ENCODE data around the gene LRRC17. TPM values are rescaled to one million over a fixed set of nuclear protein-coding genes. Genes with fewer than 3 reads are reported as not detected.
"Not testable (repeated sequence)": the region's sequence is repeated elsewhere in the genome, so short reads cannot be mapped to it uniquely, and the experiment has no call there.

The LRRC17 gene
- polyA plus RNA-seq, 1 donor, result 73.0 TPM

DNA sequence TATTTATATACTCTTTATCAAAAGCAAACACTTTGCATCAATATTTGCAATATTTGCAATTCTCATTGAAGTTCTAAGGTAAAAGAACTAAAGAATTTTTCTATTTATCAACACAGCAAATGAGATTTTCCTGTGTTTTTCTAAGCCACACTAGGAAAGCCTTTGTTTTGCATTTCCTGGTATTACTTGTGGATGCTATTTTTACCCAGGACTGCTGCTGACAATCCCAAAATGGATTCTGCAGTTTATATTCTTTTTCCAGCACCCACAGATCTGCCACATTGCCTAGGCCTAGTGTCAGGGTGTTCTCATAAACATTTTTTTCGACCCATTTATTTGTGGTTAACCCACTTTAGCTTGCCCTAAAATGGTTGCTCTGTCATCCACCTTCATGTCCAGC is 25.9 kb downstream of the LRRC17 start:
- no peak for DNase-seq

DNA sequence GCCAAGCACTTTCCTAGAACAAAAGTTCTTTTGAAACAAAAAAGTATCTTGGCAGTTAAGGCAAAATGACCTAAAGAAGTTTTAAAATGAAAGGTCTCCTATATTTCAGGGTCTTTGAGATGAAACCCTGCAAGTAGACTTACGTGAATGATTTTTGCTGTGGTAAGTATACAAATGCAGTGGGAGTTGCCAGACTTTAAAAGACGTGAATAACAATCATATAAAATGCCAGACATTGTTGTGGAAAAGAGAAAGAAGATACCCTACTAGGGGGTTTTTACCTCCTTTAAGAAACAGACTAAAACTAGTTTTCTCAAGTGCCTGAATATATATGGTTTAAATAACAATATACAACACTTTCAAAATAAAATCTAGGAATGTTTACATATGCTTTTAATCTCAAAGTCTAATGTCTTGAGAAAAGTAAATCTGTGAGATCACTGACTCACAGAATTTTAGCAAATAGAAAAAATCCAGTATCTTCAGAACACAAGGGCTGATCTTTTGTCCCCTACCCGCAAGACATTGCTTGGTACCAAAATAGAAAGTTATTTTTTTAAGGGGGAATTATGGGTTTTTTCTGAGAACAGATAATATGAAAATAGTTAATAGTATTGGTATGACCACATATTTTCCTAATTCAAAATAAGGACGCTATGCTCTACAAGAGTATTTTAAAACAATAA is 29.5 kb downstream of the LRRC17 start:
- DNase-seq, result no peak

DNA sequence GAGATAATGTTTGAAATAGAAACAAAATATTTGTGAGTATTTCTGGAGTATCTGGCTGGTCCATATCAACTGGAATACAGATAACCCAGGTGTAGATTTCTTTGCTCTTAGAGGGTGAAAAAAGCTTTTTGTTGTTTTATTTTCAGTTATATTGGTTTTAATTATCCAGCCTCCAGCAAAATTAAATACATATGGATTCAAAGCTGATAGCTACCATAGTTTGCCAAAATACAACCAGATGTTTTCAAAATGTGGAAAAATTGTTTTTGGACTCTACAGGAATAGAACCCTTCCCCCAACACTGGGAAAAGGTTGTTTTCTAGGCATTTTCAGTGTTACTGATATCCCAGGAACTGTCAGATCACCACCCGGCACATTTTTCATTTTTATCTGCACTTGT is 30.1 kb downstream of the LRRC17 start:
- no peak for DNase-seq

DNA sequence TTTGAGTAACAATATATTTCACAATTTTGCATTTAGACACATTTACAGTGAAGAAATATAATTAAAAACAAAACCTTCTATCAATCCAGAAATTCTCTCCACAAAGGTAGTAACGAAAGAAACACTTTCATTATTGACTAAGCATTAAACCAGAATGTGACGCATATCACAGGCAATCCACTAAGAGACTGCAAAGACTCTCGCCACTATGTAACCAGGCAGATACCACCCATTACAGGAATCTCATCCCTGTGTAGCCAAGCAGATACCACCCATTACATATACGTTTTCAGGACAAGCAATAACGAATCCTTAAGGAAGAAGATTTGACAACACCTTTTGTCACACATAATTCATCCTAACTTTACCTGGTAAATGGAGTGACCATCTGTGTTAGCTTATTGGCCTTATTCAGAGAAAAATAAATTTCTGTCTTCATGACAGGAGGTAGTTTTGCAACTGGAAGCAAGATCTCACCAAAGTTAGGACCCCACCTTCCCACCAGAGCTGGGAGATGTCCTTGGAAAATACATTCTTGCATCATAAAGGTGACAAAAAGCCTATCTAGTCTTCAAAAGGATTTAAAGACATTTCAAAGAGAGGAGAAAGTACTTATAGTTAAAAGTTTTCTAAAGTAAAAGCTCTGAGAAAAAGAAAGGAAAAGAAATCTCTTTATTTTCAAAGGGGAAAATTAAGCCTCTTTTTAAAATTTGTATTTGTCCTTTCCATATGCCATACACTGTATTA is 30.8 kb downstream of the LRRC17 start:
- DNase-seq, result no peak

DNA sequence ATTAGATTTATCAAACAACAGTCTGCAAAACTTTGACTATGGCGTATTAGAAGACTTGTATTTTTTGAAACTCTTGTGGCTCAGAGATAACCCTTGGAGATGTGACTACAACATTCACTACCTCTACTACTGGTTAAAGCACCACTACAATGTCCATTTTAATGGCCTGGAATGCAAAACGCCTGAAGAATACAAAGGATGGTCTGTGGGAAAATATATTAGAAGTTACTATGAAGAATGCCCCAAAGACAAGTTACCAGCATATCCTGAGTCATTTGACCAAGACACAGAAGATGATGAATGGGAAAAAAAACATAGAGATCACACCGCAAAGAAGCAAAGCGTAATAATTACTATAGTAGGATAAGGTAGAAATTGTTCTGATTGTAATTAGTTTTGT is 31.4 kb downstream of the LRRC17 start:
- DNase-seq, result no peak

DNA sequence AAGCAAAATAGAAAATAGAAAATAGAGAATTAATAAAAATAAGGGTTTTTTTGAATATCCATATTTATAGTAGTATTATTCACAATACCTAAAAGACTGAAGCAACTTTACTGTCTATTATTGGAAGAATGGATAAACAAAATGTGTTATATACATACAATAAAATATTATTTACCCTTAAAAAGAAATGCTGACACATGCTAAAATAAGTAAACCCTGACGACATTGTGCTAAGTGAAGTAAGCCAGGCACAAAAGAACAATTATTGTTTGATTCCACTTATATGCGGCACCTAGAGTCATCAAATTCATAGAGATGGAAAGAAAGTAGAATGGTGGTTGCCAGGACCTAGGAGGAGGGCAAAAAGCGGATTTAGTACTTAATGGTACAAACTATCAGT is 39.0 kb downstream of the LRRC17 start:
- DNase-seq, result no peak

DNA sequence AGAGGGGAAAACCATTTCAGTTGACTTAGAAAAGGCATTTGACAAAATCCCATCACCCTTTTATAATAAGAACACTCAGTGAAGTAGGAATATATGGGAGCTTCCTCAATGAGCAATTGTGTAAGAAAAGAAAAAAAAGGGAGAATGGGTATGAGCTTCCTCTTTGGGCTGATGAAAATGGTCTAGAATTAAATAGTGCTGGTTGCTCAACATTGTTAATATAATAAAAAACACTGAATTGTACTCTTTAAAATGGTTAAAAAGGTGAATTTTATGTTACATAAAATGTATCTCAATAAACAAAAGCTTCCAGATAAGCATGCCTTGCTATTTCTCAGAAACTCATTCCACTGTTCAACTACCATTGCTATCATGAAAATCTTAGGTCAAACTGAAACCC is 40.6 kb downstream of the LRRC17 start:
- DNase-seq, result no peak

DNA sequence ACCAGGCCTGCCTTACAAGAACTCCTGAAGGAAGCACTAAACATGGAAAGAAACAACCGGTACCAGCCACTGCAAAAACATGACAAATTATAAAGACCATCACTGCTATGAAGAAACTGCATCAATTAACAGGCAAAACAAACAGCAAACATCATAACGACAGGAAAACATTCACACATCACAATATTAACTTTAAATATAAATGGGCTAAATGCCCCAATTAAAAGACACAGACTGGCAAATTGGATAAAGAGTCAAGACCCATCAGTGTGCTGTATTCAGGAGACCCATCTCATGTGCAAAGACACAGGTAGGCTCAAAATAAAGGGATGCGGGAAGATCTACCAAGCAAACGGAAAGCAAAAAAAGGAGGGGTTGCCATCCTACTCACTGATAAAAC is 41.6 kb downstream of the LRRC17 start:
- not testable (repeated sequence) for DNase-seq

DNA sequence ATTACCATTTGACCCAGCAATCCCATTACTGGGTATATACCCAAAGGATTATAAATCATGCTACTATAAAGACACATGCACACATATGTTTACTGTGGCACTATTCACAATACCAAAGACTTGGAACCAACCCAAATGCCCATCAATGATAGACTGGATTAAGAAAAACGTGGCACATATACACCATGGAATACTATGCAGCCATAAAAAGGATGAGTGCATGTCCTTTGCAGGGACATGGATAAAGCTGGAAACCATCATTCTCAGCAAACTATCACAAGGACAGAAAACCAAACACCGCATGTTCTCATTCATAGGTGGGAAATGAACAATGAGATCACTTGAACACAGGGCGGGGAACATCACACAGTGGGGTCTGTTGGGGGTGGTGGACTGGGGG is 45.2 kb downstream of the LRRC17 start:
- DNase-seq, result not testable (repeated sequence)

DNA sequence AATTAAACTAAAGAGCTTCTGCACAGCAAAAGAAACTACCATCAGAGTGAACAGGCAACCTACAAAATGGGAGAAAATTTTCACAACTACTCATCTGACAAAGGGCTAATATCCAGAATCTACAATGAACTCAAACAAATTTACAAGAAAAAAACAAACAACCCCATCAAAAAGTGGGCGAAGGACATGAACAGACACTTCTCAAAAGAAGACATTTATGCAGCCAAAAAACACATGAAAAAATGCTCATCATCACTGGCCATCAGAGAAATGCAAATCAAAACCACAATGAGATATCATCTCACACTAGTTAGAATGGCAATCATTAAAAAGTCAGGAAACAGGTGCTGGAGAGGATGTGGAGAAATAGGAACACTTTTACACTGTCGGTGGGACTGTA is 49.2 kb downstream of the LRRC17 start:
- not testable (repeated sequence) for DNase-seq

DNA sequence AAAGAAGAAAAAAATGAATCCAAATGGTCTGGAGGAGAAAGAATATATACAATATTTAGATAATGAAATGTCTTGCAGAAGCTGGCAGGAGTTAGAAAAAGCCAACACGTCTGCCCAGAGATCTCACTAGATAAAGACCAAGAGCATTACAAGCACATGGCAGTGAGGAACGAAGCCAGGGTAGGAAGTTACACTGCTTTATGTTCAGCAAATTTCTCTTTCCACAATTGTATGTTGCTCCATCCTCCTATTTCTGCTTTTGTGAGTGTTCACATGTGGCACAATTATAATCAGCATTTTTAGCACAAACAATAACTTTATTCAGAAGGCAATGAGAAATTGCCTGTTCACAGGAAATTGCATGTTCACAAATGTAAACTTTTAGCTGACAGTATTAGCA is 53.7 kb downstream of the LRRC17 start:
- DNase-seq, result no peak

DNA sequence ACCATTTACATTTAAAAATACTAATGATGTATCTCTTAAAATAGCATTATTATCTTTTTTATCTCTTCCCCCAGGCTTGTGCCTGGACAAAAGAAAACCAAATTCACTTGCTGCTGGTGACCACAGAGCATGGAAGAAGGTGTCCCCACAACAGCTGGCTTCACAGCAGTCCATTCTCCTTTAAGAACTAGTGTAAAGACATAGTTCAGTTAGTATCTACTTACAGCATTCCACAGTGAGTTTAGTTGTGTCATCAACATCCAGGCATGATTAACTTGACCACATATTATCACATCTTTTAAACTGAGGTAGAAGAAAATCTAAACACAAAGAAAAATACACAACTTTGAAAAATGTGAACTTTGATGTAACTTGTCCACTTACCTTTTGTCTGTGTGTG is 55.0 kb downstream of the LRRC17 start:
- DNase-seq, result no peak

DNA sequence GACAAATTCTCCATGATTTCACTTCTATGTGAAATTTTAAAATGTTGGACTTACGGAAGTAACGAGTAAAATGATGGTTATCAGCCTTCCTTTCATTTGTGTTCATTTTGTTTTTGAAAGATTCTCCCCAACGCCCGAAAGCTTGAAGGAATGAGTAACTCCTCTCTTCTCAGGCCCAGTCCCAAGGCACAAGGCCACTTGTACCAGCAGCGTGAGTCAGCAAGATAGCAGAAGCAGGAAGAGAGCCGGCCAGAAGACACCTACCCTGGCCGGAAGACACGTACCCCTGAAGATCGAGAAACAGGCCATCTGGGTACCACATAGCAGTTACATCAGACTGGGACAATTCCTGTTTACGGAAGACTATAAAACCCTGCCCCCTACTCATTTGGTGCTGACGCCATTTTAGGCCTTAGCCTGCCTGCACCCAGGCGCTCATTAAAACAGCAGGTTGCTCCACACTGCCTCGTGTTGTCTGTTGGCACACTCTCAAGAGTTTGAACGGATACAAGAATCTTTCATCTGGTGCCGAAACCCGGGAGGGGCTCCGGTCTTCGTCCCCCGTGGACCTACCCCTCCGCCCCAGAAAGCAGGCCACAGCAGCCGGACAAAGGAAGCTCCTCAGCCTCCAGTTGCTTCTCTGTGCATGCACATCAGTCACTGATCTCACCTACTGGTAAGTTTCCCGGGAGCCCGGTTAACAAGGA is 60.4 kb downstream of the LRRC17 start:
- no peak for DNase-seq

DNA sequence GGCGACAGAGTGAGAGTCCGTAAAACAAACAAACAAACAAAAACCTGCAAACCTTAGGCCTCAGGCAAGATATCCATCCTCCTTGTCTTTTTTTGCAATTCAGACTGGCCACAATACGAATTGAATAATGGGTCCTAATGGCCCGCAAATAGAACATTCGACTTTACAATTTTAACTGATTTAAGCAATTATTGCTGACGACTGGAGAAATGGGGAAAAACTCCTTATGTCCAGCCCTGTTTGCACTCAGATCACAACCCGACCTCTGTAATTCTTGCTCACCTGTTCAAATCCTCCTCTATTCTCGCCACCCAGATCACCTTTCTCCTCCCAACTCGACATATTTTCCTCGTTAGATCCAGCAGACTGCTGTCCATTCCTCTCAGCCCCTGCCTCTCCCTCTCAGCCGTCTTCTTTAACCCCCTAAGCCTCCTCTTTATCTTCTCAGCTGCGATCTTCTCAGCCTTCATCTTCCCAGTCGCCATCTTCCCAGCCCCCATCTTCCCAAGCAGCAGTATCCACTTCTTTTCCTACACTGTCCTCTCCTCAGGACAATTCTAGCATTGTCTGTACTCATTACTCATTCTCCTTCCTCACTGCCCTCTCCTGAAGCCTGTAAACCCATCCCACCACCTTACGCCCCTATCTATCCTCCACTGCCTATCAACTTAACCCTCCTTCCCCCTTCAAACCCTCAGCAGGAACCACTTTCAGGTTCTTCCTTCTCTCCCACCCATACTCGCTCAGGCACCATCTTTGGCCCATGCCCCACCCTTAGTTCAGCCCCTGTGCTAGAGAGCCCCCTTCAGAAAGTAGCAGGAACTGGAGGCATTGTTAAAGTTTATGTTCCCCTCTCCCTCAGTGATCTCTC is 61.8 kb downstream of the LRRC17 start:
- no peak for DNase-seq

DNA sequence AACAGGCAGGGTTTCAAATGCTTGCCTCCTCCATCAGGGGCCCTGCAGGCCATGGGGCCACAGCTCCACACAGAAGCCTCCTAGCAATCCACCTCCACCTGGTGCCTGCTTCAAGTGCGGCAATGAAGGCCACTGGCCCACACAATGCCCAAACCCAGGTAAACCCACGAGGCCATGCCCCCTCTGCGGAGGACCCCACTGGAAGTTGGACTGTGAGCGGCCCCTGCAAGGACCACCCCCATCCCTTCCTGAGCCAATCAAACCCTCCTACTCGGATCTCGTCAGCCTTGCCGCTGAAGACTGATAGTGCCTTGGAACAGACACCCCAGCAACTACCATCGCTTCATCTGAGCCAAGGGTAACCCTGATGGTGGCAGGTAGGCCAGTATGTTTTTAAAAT is 63.1 kb downstream of the LRRC17 start:
- no peak for DNase-seq

DNA sequence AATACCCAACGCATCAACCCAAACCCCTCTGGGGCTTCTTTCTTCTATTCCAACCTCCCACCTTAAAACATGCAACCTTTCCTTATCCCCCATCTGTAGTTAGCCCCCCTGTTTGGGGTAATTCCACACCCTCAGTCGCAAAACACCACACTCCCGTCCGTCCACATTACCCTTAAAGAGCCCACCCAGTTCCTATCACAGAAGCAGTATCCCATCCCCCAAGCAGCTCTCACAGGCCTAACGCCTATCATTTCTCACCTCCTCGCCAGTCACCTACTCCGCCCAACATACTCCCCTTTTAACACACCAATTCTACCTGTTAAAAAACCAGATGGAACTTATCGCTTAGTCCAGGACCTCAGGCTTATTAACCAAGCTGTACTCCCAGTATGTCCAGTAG is 63.7 kb downstream of the LRRC17 start:
- no peak for DNase-seq

DNA sequence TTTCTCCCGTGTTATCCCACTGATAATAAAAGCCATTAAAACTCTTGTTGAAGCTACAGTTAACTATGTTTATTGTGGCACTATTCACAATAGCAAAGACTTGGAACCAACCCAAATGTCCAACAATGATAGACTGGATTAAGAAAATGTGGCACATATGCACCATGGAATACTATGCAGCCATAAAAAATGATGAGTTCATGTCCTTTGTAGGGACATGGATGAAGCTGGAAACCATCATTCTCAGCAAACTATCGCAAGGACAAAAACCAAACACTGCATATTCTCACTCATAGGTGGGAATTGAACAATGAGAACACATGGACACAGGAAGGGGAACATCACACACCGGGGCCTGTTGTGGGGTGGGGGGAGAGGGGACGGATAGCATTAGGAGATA is 64.8 kb downstream of the LRRC17 start:
- not testable (repeated sequence) for DNase-seq

DNA sequence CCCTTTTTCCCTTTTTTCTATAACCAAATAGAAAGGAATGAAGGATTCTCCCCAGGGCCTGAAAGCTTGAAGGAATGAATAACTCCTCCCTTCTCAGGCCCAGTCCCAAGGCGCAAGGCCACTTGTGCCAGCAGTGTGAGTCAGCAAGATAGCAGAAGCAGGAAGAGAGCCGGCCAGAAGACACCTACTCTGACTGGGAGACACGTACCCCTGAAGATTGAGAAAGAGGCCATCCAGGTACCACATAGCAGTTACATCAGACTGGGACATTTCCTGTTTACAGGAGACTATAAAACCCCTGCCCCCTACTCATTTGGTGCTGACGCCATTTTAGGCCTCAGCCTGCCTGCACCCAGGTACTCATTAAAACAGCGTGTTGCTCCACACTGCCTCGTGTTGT is 65.5 kb downstream of the LRRC17 start:
- no peak for DNase-seq

DNA sequence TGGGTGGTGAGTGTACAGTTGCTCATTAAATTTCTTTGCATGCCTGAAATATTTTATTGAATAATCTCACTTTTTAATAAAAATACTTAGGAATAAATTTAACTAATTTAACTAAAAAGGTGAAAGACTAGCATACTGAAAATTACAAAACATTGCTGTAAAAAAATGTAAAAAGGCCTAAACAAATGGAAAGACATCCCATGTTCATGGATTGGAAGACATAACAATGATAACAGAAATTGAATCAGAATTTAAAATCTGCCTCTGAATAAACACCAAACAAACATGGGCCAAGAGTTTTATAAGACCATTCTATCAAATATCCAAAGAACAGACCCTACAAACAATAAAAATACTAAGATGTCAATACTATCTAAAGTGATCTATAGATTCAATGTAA is 66.9 kb downstream of the LRRC17 start:
- DNase-seq, result no peak

DNA sequence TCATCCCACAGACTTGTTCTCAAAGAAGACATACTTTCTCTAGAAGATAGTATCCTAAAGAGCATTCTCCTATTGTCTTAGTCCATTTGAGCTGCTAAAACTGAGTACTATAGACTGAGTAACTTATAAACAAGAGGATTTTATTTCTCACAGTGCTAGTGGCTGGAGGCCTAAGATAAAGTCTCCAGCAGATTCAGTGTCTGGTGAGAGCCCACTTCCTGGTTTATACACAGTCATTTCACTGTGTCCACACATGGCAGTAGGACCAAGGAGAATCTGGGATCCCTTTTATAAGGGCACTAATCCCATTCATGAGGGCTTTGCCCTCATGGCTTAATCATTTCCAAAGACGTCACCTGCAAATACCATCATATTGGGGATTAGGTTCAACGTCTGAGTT is 68.7 kb downstream of the LRRC17 start:
- DNase-seq, result no peak

DNA sequence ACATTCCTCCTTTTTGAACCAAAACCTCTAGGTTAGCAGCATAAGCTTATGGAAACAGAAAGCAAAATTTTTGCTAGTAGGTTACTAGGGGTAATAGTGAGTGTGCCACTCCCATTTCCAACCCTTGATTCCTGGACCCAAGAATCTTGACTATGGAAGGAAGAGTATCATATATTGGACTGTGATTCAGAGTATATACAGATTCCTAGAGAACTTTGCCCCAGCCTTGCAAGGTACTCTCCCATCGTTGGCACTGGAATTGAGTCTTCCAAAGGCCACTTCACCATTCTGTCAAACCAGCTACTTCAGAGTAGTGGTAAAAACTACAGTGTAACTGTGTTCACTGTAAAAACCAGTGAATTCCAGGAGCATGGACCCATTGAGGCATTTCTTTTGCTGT is 69.4 kb downstream of the LRRC17 start:
- DNase-seq, result no peak

DNA sequence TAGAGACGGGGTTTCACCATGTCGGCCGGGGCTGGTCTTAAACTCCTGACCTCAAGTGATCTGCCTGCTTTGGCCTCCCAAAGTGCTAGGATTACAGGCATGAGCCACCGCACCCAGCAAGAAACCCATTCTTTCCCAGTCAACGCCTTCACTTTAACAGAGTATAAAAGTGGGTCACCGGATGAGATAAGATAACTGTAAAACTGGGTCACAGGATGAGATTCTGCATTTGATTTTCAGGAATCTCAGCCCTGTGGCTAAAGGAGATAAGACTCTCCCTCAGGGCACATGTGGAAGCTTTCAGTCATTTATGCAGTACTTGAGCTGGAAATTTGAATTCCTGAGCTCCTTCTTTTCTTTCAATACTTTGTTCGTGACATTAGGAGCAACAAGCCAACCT is 70.8 kb downstream of the LRRC17 start:
- no peak for DNase-seq
